ENCODE measurements around the gene GRIFIN.

Gene GRIFIN

DNA sequence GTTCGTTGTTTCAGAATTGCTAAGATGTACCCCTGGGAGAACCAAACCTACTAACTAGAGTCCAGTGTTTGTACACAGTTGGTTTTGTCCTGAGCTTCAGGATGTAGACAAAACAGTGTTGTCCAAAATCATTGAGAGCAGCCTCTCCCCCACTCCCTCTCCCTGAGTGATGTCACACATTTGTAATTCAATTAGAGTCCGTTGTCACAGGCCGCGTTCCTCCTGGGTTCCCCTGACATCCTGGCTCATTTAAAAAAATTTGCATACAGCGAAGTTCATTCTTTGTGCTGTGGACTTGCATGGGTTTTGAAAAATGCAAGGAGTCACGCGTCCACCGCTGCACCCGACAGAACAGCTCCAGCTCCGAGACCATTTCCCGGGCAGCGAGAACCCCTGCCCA is 10.3 kb downstream of the GRIFIN start:
- no peak overlapping the region for H3K27ac ChIP-seq (ENCODE audit: low read depth, low read length)
- H4K8ac ChIP-seq (ENCODE audit: low read depth, low read length), result no peak overlapping the region
- H2BK12ac ChIP-seq (ENCODE audit: low read length), result no peak overlapping the region
- no peak for DNase-seq
- H4K91ac ChIP-seq (ENCODE audit: low read depth, low read length), result no peak overlapping the region
- no peak overlapping the region for H2BK120ac ChIP-seq (ENCODE audit: insufficient read depth, low read length, poor library complexity)
- H3K4me3 ChIP-seq (ENCODE audit: low read depth, low read length), result no peak overlapping the region
- H3K79me2 ChIP-seq (ENCODE audit: control insufficient read depth, insufficient read depth, low read length, poor library complexity), result no peaks in the 10 kb centered on the region
- H3K9me3 ChIP-seq (ENCODE audit: insufficient read depth, low read depth, low read length), result peaks cover 3% of the 10 kb centered on the region
- no peak overlapping the region for H3K14ac ChIP-seq (ENCODE audit: low read length)
- no peak overlapping the region for H3K18ac ChIP-seq (ENCODE audit: low read length)
- H3K4ac ChIP-seq (ENCODE audit: low read depth, low read length), result no peak overlapping the region
- peaks cover 3 to 5% of the 10 kb centered on the region in 2 experiments for H3K4me1 ChIP-seq (ENCODE audit: control insufficient read depth in 1 of 2, insufficient read depth in 2 of 2, low read length in 2 of 2)
- H3K79me1 ChIP-seq (ENCODE audit: low read length), result no peaks in the 10 kb centered on the region
- H3K27me3 ChIP-seq (ENCODE audit: insufficient read depth, low read length), result no peaks in the 10 kb centered on the region
- no peak overlapping the region for H2AK5ac ChIP-seq (ENCODE audit: low read length)
- no peaks in the 10 kb centered on the region for H3K36me3 ChIP-seq (ENCODE audit: control insufficient read depth in 1 of 2, insufficient read depth in 2 of 2, low read length in 2 of 2)
- H2BK5ac ChIP-seq (ENCODE audit: low read depth, low read length, poor library complexity), result no peak overlapping the region
- WGBS (ENCODE audit: extremely low coverage, insufficient coverage, insufficient read length), result no CpG with 5 or more reads among the region's 12 CpGs
- no peak overlapping the region for H3K23ac ChIP-seq (ENCODE audit: low read length)
- no peak overlapping the region for H4K12ac ChIP-seq (ENCODE audit: low read depth, low read length)
- H2AFZ ChIP-seq (ENCODE audit: insufficient read depth, low read length, poor library complexity), result no peak overlapping the region
- no peak overlapping the region for H3K4me2 ChIP-seq (ENCODE audit: low read length)
- no peak overlapping the region for H3K9ac ChIP-seq (ENCODE audit: low read length)

DNA sequence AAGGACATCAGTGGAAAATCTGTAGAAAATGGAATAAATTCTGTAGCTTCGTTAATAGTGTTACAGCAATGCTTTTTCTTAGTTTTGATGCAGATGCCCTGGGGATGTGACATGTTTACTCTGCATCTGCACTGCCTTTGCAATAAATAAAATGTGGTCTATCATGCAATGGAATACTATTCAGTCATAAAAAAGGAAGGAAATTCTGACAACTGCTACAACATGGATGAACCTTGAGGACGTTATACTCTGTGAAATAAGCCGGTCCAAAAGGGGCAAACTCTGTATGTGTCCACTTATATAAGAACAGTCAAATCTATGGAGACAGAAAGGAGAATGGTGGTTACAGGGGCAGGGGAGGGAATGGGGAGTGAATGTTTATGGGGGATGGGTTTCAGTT is 13.5 kb downstream of the GRIFIN start:
- Histone ChIP-seq H3K4me3 (ENCODE audit: low read depth, low read length) (no peak overlapping the region), H2BK5ac (ENCODE audit: low read depth, low read length, poor library complexity) (no peak overlapping the region), H2BK12ac (ENCODE audit: low read length) (no peak overlapping the region), H3K23ac (ENCODE audit: low read length) (no peak overlapping the region), H3K27me3 (ENCODE audit: insufficient read depth, low read length) (no peaks in the 10 kb centered on the region), H4K91ac (ENCODE audit: low read depth, low read length) (no peak overlapping the region), H3K9me3 (ENCODE audit: insufficient read depth, low read depth, low read length) (no peaks in the 10 kb centered on the region), H3K27ac (ENCODE audit: low read depth, low read length) (no peak overlapping the region), H3K36me3 (ENCODE audit: control insufficient read depth in 1 of 2, insufficient read depth in 2 of 2, low read length in 2 of 2) (no peaks in the 10 kb centered on the region), H3K14ac (ENCODE audit: low read length) (no peak overlapping the region), H2AK5ac (ENCODE audit: low read length) (no peak overlapping the region), H3K4me2 (ENCODE audit: low read length) (no peak overlapping the region), H4K8ac (ENCODE audit: low read depth, low read length) (no peak overlapping the region), H3K79me2 (ENCODE audit: control insufficient read depth, insufficient read depth, low read length, poor library complexity) (no peaks in the 10 kb centered on the region), H2BK120ac (ENCODE audit: insufficient read depth, low read length, poor library complexity) (no peak overlapping the region), H2AFZ (ENCODE audit: insufficient read depth, low read length, poor library complexity) (no peak overlapping the region), H4K12ac (ENCODE audit: low read depth, low read length) (no peak overlapping the region), H3K9ac (ENCODE audit: low read length) (no peak overlapping the region), H3K79me1 (ENCODE audit: low read length) (no peaks in the 10 kb centered on the region), H3K4ac (ENCODE audit: low read depth, low read length) (no peak overlapping the region), H3K4me1 (ENCODE audit: control insufficient read depth in 1 of 2, insufficient read depth in 2 of 2, low read length in 2 of 2) (no peaks in the 10 kb centered on the region), H3K18ac (ENCODE audit: low read length) (no peak overlapping the region)
- no CpG with 5 or more reads among the region's 3 CpGs for WGBS (ENCODE audit: extremely low coverage, insufficient coverage, insufficient read length)
- DNase-seq, result no peak

DNA sequence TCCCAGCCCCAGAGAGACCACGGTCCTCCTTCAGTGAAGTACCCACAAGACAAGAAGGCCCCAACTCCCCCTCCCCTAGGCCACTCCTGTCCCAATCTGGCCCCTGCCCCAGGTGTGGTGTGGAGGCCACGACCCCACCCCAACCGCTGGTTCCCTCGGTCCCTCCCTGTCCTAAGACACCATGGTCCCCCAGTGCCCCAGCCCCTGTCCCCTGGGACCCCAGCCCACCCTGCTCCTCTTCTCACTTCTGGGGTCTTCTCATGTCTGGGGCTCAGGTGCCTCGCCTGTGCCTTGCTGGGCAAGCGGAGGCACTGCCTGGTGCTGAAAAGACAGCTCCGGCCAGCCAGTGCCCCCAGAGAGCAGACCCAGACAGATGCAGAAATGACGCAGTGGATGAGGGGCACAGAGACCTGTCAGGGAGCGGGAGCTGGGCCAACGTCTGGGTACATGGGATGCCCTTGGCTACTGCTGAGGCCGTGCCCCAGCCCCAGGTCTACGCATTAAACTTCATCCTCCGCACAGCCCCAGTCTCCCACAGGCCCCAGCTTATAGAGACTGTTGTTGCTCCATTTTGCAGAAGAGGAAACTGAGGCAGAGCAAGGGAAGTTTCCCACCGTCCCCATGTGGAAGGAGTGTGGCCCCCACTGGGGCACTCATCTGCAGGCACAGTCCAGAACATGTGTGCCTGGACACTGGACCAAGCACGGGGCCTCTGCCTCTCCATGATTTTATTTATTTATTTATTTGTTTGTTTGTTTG is 14.8 kb downstream of the GRIFIN start:
- Histone ChIP-seq H2AK5ac (ENCODE audit: low read length) (no peak overlapping the region), H4K8ac (ENCODE audit: low read depth, low read length) (no peak overlapping the region), H3K4me1 (ENCODE audit: control insufficient read depth in 1 of 2, insufficient read depth in 2 of 2, low read length in 2 of 2) (no peaks in the 10 kb centered on the region), H3K27me3 (ENCODE audit: insufficient read depth, low read length) (no peaks in the 10 kb centered on the region), H3K9ac (ENCODE audit: low read length) (no peak overlapping the region), H2BK5ac (ENCODE audit: low read depth, low read length, poor library complexity) (no peak overlapping the region), H3K18ac (ENCODE audit: low read length) (no peak overlapping the region), H2AFZ (ENCODE audit: insufficient read depth, low read length, poor library complexity) (no peak overlapping the region), H3K4me3 (ENCODE audit: low read depth, low read length) (no peak overlapping the region), H3K27ac (ENCODE audit: low read depth, low read length) (no peak overlapping the region), H3K79me1 (ENCODE audit: low read length) (no peaks in the 10 kb centered on the region), H4K12ac (ENCODE audit: low read depth, low read length) (no peak overlapping the region), H2BK120ac (ENCODE audit: insufficient read depth, low read length, poor library complexity) (no peak overlapping the region), H3K79me2 (ENCODE audit: control insufficient read depth, insufficient read depth, low read length, poor library complexity) (no peaks in the 10 kb centered on the region), H3K4me2 (ENCODE audit: low read length) (no peak overlapping the region), H3K23ac (ENCODE audit: low read length) (no peak overlapping the region), H3K9me3 (ENCODE audit: insufficient read depth, low read depth, low read length) (no peaks in the 10 kb centered on the region), H2BK12ac (ENCODE audit: low read length) (no peak overlapping the region), H4K91ac (ENCODE audit: low read depth, low read length) (no peak overlapping the region), H3K4ac (ENCODE audit: low read depth, low read length) (no peak overlapping the region), H3K14ac (ENCODE audit: low read length) (no peak overlapping the region), H3K36me3 (ENCODE audit: control insufficient read depth in 1 of 2, insufficient read depth in 2 of 2, low read length in 2 of 2) (no peaks in the 10 kb centered on the region)
- DNase-seq, result no peak
- WGBS (ENCODE audit: extremely low coverage, insufficient coverage, insufficient read length), result no CpG with 5 or more reads among the region's 15 CpGs

DNA sequence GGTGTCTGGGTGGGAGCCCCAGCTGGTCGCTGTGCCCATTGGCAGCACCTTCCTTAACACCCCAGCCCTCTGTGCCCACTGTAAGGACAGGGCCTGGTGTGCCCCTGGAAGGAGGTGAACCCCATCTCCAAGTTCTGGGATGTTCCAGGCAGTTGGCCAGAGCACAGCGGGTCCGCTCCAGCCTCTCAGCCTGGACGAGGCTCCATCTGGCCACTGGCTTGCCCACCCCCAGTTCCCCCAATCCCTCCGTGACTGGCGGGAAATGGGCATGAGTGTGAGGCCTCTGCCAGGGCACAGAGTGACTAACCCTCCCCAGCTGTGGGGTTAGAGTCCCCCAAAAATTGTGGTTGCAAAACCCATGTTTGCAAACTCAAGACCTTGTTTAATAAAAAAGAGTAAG is 15.6 kb downstream of the GRIFIN start:
- Histone ChIP-seq H3K23ac (ENCODE audit: low read length) (no peak overlapping the region), H3K4me2 (ENCODE audit: low read length) (no peak overlapping the region), H2BK120ac (ENCODE audit: insufficient read depth, low read length, poor library complexity) (no peak overlapping the region), H4K91ac (ENCODE audit: low read depth, low read length) (no peak overlapping the region), H2BK5ac (ENCODE audit: low read depth, low read length, poor library complexity) (no peak overlapping the region), H3K4me3 (ENCODE audit: low read depth, low read length) (no peak overlapping the region), H3K27me3 (ENCODE audit: insufficient read depth, low read length) (no peaks in the 10 kb centered on the region), H2AFZ (ENCODE audit: insufficient read depth, low read length, poor library complexity) (no peak overlapping the region), H3K14ac (ENCODE audit: low read length) (no peak overlapping the region), H2BK12ac (ENCODE audit: low read length) (no peak overlapping the region), H3K18ac (ENCODE audit: low read length) (no peak overlapping the region), H4K12ac (ENCODE audit: low read depth, low read length) (no peak overlapping the region), H4K8ac (ENCODE audit: low read depth, low read length) (no peak overlapping the region), H3K4ac (ENCODE audit: low read depth, low read length) (no peak overlapping the region), H3K4me1 (ENCODE audit: control insufficient read depth in 1 of 2, insufficient read depth in 2 of 2, low read length in 2 of 2) (no peaks in the 10 kb centered on the region), H3K36me3 (ENCODE audit: control insufficient read depth in 1 of 2, insufficient read depth in 2 of 2, low read length in 2 of 2) (no peaks in the 10 kb centered on the region), H3K27ac (ENCODE audit: low read depth, low read length) (no peak overlapping the region), H3K9me3 (ENCODE audit: insufficient read depth, low read depth, low read length) (no peaks in the 10 kb centered on the region), H3K79me1 (ENCODE audit: low read length) (no peaks in the 10 kb centered on the region), H3K79me2 (ENCODE audit: control insufficient read depth, insufficient read depth, low read length, poor library complexity) (no peaks in the 10 kb centered on the region), H2AK5ac (ENCODE audit: low read length) (no peak overlapping the region), H3K9ac (ENCODE audit: low read length) (no peak overlapping the region)
- DNase-seq, result no peak
- WGBS (ENCODE audit: extremely low coverage, insufficient coverage, insufficient read length), result no CpG with 5 or more reads among the region's 6 CpGs

Measured in trophoblast cell (in vitro differentiated cells and primary cell).